ES-I3 (cell line): ENCODE measurements around the gene CLNK.

ENCODE experiments used
- H3K36me3 ChIP-seq: 2 replicates; pipeline ENCODE4 v1.6.1; 2013; ENCODE audit warnings: mild to moderate bottlenecking, low read length, control low read depth, moderate library complexity; ENCODE audit not compliant: insufficient read depth
- H3K4me1 ChIP-seq: 2 replicates; pipeline ENCODE4 v1.6.1; 2013; ENCODE audit warnings: mild to moderate bottlenecking, control low read depth, low read length; ENCODE audit not compliant: insufficient read depth
- H3K9ac ChIP-seq: 2 replicates; pipeline ENCODE4 v1.6.1; 2013; ENCODE audit warnings: low read depth, mild to moderate bottlenecking, low read length, moderate library complexity
- H3K9me3 ChIP-seq: 2 replicates; pipeline ENCODE4 v1.6.1; 2013; ENCODE audit warnings: mild to moderate bottlenecking, low read length, moderate library complexity; ENCODE audit not compliant: control insufficient read depth, insufficient read depth

The CLNK gene

GRCh38 chr4:10691651-10692050 is 7.1 kb upstream of the CLNK start:
- Histone ChIP-seq H3K36me3 (no peaks in the 10 kb centered on the region), H3K9me3 (no peaks in the 10 kb centered on the region), H3K9ac (no peak overlapping the region), H3K4me1 (no peaks in the 10 kb centered on the region)

DNA sequence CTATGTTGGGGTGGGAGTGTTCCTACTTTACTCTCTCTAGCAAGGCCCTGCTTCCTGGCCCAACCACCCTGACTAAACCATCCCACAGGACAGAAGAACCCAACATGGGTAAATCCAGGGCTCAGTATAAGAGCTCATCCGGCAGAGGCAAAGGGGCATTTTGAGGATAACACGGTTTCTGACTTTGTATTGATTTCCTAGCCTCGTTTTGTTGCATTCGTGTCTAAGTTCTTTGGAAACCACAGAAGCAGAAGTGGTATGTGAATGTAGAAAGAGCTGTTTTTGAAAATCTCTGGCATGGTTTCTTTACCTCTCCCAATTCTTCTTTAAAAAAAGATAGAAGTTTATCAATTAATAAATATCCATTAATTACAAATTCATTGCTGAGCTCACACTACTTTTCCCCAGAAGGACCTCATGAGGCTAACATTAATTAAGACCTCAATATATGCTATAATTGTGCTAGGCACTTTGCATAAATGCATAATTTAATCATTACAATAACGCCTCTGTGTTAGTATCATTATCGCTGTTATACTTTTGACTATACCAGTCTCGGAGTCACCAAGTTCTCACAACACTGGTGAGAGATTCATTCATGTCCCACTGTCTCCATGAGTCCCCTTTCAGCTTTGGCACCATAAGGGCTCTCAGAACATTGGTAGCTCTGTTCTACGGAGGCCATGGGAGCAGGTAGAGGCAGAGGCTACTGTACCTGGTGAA is 5.8 kb upstream of the CLNK start:
- no peaks in the 10 kb centered on the region for H3K36me3 ChIP-seq
- no peak overlapping the region for H3K9ac ChIP-seq
- no peaks in the 10 kb centered on the region for H3K4me1 ChIP-seq
- H3K9me3 ChIP-seq: no peaks in the 10 kb centered on the region

- Histone ChIP-seq H3K36me3 (no peaks in the 10 kb centered on the region), H3K9me3 (no peaks in the 10 kb centered on the region), H3K4me1 (no peaks in the 10 kb centered on the region), H3K9ac (no peak overlapping the region)
These were observed 4.3 kb upstream of the CLNK start for GRCh38 chr4:10688846-10689245.

- no peaks in the 10 kb centered on the region for H3K9me3 ChIP-seq
- H3K36me3 ChIP-seq: no peaks in the 10 kb centered on the region
- no peak overlapping the region for H3K9ac ChIP-seq
- no peaks in the 10 kb centered on the region for H3K4me1 ChIP-seq
These were observed 3.5 kb upstream of the CLNK start for GRCh38 chr4:10688022-10688421.

DNA sequence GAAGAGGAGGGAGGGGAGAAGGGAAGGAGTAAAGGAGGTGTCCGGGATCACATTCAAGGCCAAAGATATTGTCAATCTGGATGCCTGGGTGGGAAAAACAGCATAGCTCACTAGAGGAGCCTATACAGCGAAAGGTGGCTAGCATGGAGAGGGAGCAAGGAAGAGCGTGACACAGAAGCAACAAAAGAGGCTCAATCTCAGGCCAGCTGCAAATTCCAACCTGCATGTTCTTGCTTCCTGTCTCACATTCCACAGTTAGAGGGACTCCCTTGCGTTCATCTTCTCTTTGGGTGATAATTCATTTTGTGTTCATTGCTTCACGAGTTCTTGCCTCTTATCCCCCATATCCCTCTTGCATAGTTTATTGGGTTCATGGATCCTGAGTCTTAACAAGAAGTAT is 3.0 kb upstream of the CLNK start:
- H3K9me3 ChIP-seq: no peaks in the 10 kb centered on the region
- H3K9ac ChIP-seq: no peak overlapping the region
- H3K4me1 ChIP-seq: no peaks in the 10 kb centered on the region
- H3K36me3 ChIP-seq: no peaks in the 10 kb centered on the region

- Histone ChIP-seq H3K4me1 (no peaks in the 10 kb centered on the region), H3K9ac (no peak overlapping the region), H3K9me3 (no peaks in the 10 kb centered on the region), H3K36me3 (no peaks in the 10 kb centered on the region)
These were observed 2.2 kb downstream of the CLNK start for GRCh38 chr4:10682397-10682796.

DNA sequence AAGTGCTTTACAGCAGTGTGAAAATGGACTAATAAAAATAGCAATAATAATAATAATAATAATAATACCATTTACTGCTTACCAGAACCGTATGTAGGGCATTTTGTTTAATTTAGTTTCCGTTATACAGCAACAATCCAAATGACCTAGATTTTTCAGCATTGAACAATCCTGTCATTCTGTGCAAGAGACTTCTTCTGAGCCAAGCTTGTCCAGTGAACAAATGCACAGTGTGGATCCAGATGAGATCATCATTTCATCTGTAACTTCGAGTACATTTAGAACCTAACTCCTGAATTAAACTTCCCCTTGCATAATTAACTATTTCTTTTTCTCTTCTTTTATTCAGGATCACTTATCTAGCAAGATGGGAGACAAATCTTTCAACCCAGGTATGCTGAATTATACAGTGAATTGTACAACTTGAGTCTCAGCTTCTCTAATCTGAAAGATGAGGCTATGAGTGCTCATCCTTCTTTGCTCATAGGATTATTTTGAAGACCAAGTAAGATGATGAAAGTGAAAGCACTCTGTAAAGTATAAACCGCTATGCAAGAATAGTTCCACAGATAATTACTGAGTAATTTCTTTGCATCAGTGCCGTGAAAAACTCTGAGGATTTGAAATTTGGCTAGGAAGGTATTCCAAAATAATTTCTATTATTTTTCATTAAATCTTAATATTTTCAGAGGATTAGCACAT is 6.6 kb downstream of the CLNK start:
- Histone ChIP-seq H3K9me3 (no peaks in the 10 kb centered on the region), H3K4me1 (no peaks in the 10 kb centered on the region), H3K36me3 (no peaks in the 10 kb centered on the region), H3K9ac (no peak overlapping the region)

DNA sequence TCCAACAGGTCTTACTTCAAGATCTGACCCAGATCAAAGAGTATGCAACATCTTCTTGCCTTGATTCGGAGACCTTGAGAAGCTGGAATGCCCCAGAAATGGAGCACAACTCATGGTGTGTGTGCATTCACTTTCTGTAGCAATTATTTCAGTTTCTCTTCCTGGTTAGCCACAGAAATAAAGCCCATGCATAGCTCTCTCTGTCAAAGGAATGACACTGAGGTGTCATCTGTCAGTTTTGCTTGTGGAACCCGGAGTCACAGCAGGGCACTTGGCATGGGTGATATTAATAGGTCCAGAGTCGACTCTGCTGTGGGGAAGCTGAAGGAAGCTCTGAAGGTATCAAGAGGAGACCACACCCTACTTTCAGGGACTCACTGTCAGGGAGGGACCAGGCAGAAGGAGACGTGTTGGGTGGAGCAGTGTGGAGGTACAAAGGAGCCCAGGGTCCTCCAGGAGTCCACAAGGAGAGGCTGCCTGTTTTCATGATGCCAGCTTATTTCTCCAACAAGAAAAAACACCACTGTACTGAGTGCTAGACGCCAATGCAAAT is 10.7 kb downstream of the CLNK start:
- no peaks in the 10 kb centered on the region for H3K9me3 ChIP-seq
- no peaks in the 10 kb centered on the region for H3K4me1 ChIP-seq
- H3K9ac ChIP-seq: no peak overlapping the region
- no peaks in the 10 kb centered on the region for H3K36me3 ChIP-seq

- no peak overlapping the region for H3K9ac ChIP-seq
- H3K36me3 ChIP-seq: no peaks in the 10 kb centered on the region
- no peaks in the 10 kb centered on the region for H3K4me1 ChIP-seq
- H3K9me3 ChIP-seq: no peaks in the 10 kb centered on the region
These were observed 12.2 kb downstream of the CLNK start for GRCh38 chr4:10672379-10672778.

GRCh38 chr4:10671799-10672198 is 12.8 kb downstream of the CLNK start:
- Histone ChIP-seq H3K9ac (no peak overlapping the region), H3K36me3 (no peaks in the 10 kb centered on the region)

GRCh38 chr4:10671366-10671765 is 13.2 kb downstream of the CLNK start:
- Histone ChIP-seq H3K4me1 (no peaks in the 10 kb centered on the region), H3K9ac (no peak overlapping the region), H3K36me3 (no peaks in the 10 kb centered on the region), H3K9me3 (no peaks in the 10 kb centered on the region)

More at GRCh38 chr4:10671799-10672198, 12.8 kb downstream of the CLNK start:
- no peaks in the 10 kb centered on the region for H3K9me3 ChIP-seq
- no peaks in the 10 kb centered on the region for H3K4me1 ChIP-seq

GRCh38 chr4:10670321-10670720 is 14.2 kb downstream of the CLNK start:
- Histone ChIP-seq H3K9ac (no peak overlapping the region), H3K4me1 (no peaks in the 10 kb centered on the region), H3K9me3 (no peaks in the 10 kb centered on the region), H3K36me3 (no peaks in the 10 kb centered on the region)

- Histone ChIP-seq H3K4me1 (no peaks in the 10 kb centered on the region), H3K36me3 (no peaks in the 10 kb centered on the region), H3K9ac (no peak overlapping the region), H3K9me3 (no peaks in the 10 kb centered on the region)
These were observed 16.8 kb downstream of the CLNK start for GRCh38 chr4:10667701-10668326.

- H3K4me1 ChIP-seq: no peaks in the 10 kb centered on the region
- H3K36me3 ChIP-seq: no peaks in the 10 kb centered on the region
- no peak overlapping the region for H3K9ac ChIP-seq
- no peaks in the 10 kb centered on the region for H3K9me3 ChIP-seq
These were observed 18.0 kb downstream of the CLNK start for GRCh38 chr4:10666616-10667015.

GRCh38 chr4:10664408-10664807 is 20.2 kb downstream of the CLNK start:
- Histone ChIP-seq H3K36me3 (no peaks in the 10 kb centered on the region), H3K9me3 (no peaks in the 10 kb centered on the region), H3K4me1 (no peaks in the 10 kb centered on the region), H3K9ac (no peak overlapping the region)
